HFFc6 (cell line): Measurements from ENCODE around the gene ZNF518A. TPM values are rescaled to one million over a fixed set of nuclear protein-coding genes. Genes with fewer than 3 reads are reported as not detected.
"Not testable (repeated sequence)": the region's sequence is repeated elsewhere in the genome, so short reads cannot be mapped to it uniquely, and the experiment has no call there.

Source experiments
- DNase-seq: peaks from one replicate; pipeline ENCODE4 v3.0.0-alpha.2; 2018
- H3K27ac Mint-ChIP-seq: 2 replicates; pipeline ENCODE4 v1.8.0; 2020; ENCODE audit warnings: mild to moderate bottlenecking, mixed read lengths
- H3K27me3 Mint-ChIP-seq: 2 replicates; pipeline ENCODE4 v1.8.0; 2021; ENCODE audit warnings: mild to moderate bottlenecking, moderate library complexity, mixed read lengths; ENCODE audit not compliant: insufficient read depth
- H3K36me3 Mint-ChIP-seq: 2 replicates; pipeline ENCODE4 v1.8.0; 2021; ENCODE audit warnings: low read depth, mixed read lengths
- H3K4me1 Mint-ChIP-seq: 2 replicates; pipeline ENCODE4 v1.8.0; 2020; ENCODE audit warnings: low read depth, mixed read lengths
- H3K4me3 Mint-ChIP-seq: 2 replicates; pipeline ENCODE4 v1.8.0; 2020; ENCODE audit warnings: mild to moderate bottlenecking, moderate library complexity, mixed read lengths
- H3K9me3 Mint-ChIP-seq: 2 replicates; pipeline ENCODE4 v1.8.0; 2020; ENCODE audit warnings: mild to moderate bottlenecking, mixed read lengths
- CTCF ChIP-seq: fragments of 200-600 bp; sonication (generic); IDR thresholded peaks from 2 replicates; pipeline ENCODE4 v1.5.0; 2021; ENCODE audit warnings: antibody characterized with exemption, mild to moderate bottlenecking
- total RNA-seq, 6 experiments: library from RNA; stranded (reverse); fragmentation: NEBNext Ultra II Directional; extraction: Animal tissue kit (Norgen Biotek cat#: 25700); gene quantifications; 2 replicates in 1 of 6; 3 replicates in 5 of 6; pipeline ENCODE4 v1.2.3, GENCODE V29; 2021

The ZNF518A gene
- total RNA-seq, 6 experiments from 2014 or later: 4.0 to 6.5 (median 5.3) TPM

- no peak for DNase-seq
- no peak for TF ChIP-seq CTCF
- peaks cover 22% of the 10 kb centered on the region for H3K9me3 Mint-ChIP-seq
- no peak overlapping the region for H3K27ac Mint-ChIP-seq
- peaks cover 4% of the 10 kb centered on the region; the same call in 1 of the 2 replicates for H3K36me3 Mint-ChIP-seq
- H3K4me3 Mint-ChIP-seq: no peak overlapping the region
- H3K4me1 Mint-ChIP-seq: no peaks in the 10 kb centered on the region
- no peaks in the 10 kb centered on the region for H3K27me3 Mint-ChIP-seq
These were observed 40.1 kb downstream of the ZNF518A start for GRCh38 chr10:96170230-96170629.

- H3K9me3 Mint-ChIP-seq: peaks cover 26% of the 10 kb centered on the region
- DNase-seq: no peak
- H3K4me1 Mint-ChIP-seq: no peaks in the 10 kb centered on the region
- H3K27ac Mint-ChIP-seq: no peak overlapping the region
- no peak overlapping the region for H3K4me3 Mint-ChIP-seq
- H3K36me3 Mint-ChIP-seq: no peaks in the 10 kb centered on the region
- H3K27me3 Mint-ChIP-seq: no peaks in the 10 kb centered on the region
- TF ChIP-seq CTCF: no peak
These were observed 42.6 kb downstream of the ZNF518A start for GRCh38 chr10:96172666-96173065.

- no peaks in the 10 kb centered on the region for H3K27me3 Mint-ChIP-seq
- peaks cover 17% of the 10 kb centered on the region for H3K9me3 Mint-ChIP-seq
- no peak for DNase-seq
- no peaks in the 10 kb centered on the region for H3K36me3 Mint-ChIP-seq
- H3K4me3 Mint-ChIP-seq: no peak overlapping the region
- no peak for TF ChIP-seq CTCF
- H3K27ac Mint-ChIP-seq: no peak overlapping the region
- no peaks in the 10 kb centered on the region for H3K4me1 Mint-ChIP-seq
These were observed 46.9 kb downstream of the ZNF518A start for GRCh38 chr10:96176985-96177384.

GRCh38 chr10:96188421-96188820 lies 58.3 kb downstream of the ZNF518A start:
- Mint-ChIP-seq H3K9me3 (peaks cover 9% of the 10 kb centered on the region; the same call in 1 of the 2 replicates), H3K27me3 (peaks cover 2% of the 10 kb centered on the region), H3K36me3 (no peaks in the 10 kb centered on the region), H3K27ac (no peak overlapping the region), H3K4me3 (no peak overlapping the region), H3K4me1 (no peaks in the 10 kb centered on the region; the same call in 1 of the 2 replicates)
- DNase-seq: no peak
- TF ChIP-seq CTCF: no peak

- no peak for TF ChIP-seq CTCF
- no peak overlapping the region for H3K27ac Mint-ChIP-seq
- H3K4me3 Mint-ChIP-seq: no peak overlapping the region
- peak; percentile 5 for DNase-seq
- peaks cover 2% of the 10 kb centered on the region for H3K27me3 Mint-ChIP-seq
- H3K36me3 Mint-ChIP-seq: no peaks in the 10 kb centered on the region
- peaks cover 8% of the 10 kb centered on the region; the same call in 1 of the 2 replicates for H3K9me3 Mint-ChIP-seq
- no peaks in the 10 kb centered on the region; the same call in 1 of the 2 replicates for H3K4me1 Mint-ChIP-seq
These were observed 58.8 kb downstream of the ZNF518A start for GRCh38 chr10:96188916-96189315.

- not testable (repeated sequence) for H3K27ac Mint-ChIP-seq, DNase-seq, H3K9me3 Mint-ChIP-seq, H3K36me3 Mint-ChIP-seq, H3K4me1 Mint-ChIP-seq, H3K27me3 Mint-ChIP-seq, H3K4me3 Mint-ChIP-seq
These were observed 59.4 kb downstream of the ZNF518A start for GRCh38 chr10:96189505-96189904.
